Right atrium auricular region (tissue), 2 donors: Measurements from ENCODE around the gene CADM2. TPM values are rescaled to one million over a fixed set of nuclear protein-coding genes. Genes with fewer than 3 reads are reported as not detected.

Source experiments
- DNase-seq: peaks from one replicate; pipeline ENCODE4 v3.0.0-alpha.2; 2019; ENCODE audit warnings: low spot score
- H3K27ac ChIP-seq, 2 donors: fragments of 200-600 bp; sonication (generic); 1 replicate in 1 of 2; 2 replicates in 1 of 2; pipeline ENCODE4 v1.5.1; 2016 to 2019
- H3K27me3 ChIP-seq, 2 donors: fragments of 200-600 bp; sonication (generic); one replicate each; pipeline versions ENCODE4 v1.5.1 to v1.6.0; 2017 to 2019
- H3K36me3 ChIP-seq: fragments of 200-600 bp; sonication (generic); one replicate; pipeline ENCODE4 v1.5.1; 2016
- H3K4me1 ChIP-seq, 2 donors: fragments of 200-600 bp; sonication (generic); one replicate each; pipeline versions ENCODE4 v1.5.1 to v1.6.0; 2017 to 2019
- H3K4me3 ChIP-seq, 2 donors: fragments of 200-600 bp; sonication (generic); 1 replicate in 1 of 2; 2 replicates in 1 of 2; pipeline ENCODE4 v1.5.1; 2017 to 2019; ENCODE audit warnings: mild to moderate bottlenecking in 1 of 2, moderate library complexity in 1 of 2
- H3K9me3 ChIP-seq, 2 donors: fragments of 200-600 bp; sonication (generic); one replicate each; pipeline ENCODE4 v1.5.1; 2019
- total RNA-seq, 2 donors: library from RNA; depleted of rRNA; stranded (reverse); fragments of >200 nt; gene quantifications; one replicate each; pipeline ENCODE4 v1.1.0, GENCODE V29; 2016
- TF ChIP-seq, protein P1 (sequence below), 2 donors: fragments of 200-600 bp; sonication (generic); IDR thresholded peaks; one replicate each; pipeline ENCODE4 v1.5.1; 2019; ENCODE audit warnings: antibody characterized with exemption in 2 of 2

Gene CADM2
- total RNA-seq, 2 donors from 2014 or later: 6.5 to 9.5 TPM

DNA sequence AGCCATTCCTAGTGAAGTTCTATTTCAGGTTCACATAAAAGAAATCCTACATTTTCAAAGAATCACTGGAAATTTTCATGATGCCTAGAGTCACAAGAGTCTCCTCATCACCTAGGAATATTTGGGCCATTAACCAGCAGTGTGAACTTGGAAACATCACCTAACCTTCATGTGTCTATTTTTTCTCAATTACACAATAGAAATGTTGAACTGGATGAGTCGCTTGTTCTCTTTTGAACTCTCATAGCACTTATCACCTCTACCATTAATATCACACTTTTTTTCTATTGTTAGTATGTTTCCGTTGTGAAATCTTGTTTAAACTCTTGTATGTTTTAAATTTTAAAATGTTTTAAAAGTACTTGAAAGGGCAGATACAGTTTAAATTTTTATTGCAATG lies 371.3 kb downstream of the CADM2 start:
- TF ChIP-seq, protein P1, sequence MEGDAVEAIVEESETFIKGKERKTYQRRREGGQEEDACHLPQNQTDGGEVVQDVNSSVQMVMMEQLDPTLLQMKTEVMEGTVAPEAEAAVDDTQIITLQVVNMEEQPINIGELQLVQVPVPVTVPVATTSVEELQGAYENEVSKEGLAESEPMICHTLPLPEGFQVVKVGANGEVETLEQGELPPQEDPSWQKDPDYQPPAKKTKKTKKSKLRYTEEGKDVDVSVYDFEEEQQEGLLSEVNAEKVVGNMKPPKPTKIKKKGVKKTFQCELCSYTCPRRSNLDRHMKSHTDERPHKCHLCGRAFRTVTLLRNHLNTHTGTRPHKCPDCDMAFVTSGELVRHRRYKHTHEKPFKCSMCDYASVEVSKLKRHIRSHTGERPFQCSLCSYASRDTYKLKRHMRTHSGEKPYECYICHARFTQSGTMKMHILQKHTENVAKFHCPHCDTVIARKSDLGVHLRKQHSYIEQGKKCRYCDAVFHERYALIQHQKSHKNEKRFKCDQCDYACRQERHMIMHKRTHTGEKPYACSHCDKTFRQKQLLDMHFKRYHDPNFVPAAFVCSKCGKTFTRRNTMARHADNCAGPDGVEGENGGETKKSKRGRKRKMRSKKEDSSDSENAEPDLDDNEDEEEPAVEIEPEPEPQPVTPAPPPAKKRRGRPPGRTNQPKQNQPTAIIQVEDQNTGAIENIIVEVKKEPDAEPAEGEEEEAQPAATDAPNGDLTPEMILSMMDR (IDR thresholded peaks at IDR 0.05): no peak

DNA sequence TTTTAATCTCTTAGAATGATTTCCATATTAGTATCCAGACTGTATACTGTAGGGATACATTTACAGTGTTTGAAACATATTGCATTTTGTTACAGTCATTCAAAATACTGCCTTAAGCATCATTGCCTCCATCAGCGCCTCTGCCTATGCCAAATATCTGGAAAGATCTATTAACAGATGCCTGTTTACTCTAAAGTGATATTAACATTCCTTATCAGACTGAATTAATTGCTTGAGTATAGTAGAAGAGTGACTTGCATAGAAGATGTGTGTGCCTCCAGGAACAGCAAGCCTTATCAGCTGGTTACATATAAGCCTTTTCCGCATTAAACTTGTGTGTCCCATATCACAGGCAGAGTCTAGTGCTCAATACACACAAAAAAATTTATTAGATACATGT lies 379.1 kb downstream of the CADM2 start:
- Histone ChIP-seq H3K27me3 (no peaks in the 10 kb centered on the region), H3K9me3 (no peaks in the 10 kb centered on the region), H3K4me1 (no peaks in the 10 kb centered on the region), H3K4me3 (no peak overlapping the region), H3K27ac (no peak overlapping the region), H3K36me3 (no peaks in the 10 kb centered on the region)
- DNase-seq: no peak
- TF ChIP-seq, protein P1 (IDR thresholded peaks at IDR 0.05): no peak

More for the DNA sequence above, 371.3 kb downstream of the CADM2 start:
- Histone ChIP-seq H3K9me3 (no peaks in the 10 kb centered on the region), H3K4me1 (no peaks in the 10 kb centered on the region), H3K36me3 (no peaks in the 10 kb centered on the region), H3K27ac (no peak overlapping the region), H3K4me3 (no peak overlapping the region), H3K27me3 (no peaks in the 10 kb centered on the region)
- DNase-seq: no peak

DNA sequence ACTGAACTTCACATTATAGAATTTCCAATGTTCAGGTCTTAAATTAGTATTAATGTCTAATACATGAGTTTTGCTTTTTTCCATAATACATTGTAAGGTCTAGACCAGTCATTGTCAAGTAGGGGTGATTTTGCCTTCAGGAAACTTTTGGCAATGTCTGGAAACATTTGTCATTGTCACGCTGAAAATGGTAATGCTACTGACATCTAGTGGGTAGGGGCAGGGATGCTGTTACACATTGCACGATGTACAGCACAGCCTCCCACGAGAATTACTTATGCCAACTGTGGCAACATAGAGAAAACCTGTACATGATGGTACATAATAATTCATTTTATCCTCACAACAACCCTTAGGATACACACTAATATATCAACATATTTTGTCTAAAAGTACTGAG lies 384.1 kb downstream of the CADM2 start:
- H3K4me3 ChIP-seq: no peak overlapping the region
- no peaks in the 10 kb centered on the region for H3K36me3 ChIP-seq
- TF ChIP-seq, protein P1 (IDR thresholded peaks at IDR 0.05): peak; percentile 49 to 60
- no peak overlapping the region for H3K27ac ChIP-seq
- DNase-seq: no peak
- H3K27me3 ChIP-seq: no peaks in the 10 kb centered on the region
- no peaks in the 10 kb centered on the region for H3K9me3 ChIP-seq
- H3K4me1 ChIP-seq: no peaks in the 10 kb centered on the region

DNA sequence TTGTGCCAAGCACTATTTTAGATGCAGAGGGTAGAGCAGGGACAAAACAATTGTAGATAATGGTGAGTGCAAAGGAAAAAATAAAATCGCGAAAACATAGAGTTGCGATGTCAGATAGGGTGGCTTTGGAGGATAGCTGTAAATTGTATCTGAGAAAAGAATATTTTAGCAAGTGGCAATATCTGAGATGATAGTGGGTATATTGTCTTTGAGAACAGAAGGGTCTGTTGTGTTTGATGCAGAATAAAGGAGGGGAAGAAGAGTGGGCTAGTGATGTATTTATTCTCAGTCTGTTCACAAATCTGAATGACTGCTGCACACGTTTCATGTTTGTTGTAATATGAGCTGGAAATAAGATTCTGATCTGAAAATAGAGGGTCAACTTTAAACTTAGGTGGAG lies 396.8 kb downstream of the CADM2 start:
- no peaks in the 10 kb centered on the region for H3K27me3 ChIP-seq
- no peak overlapping the region for H3K4me3 ChIP-seq
- TF ChIP-seq, protein P1 (IDR thresholded peaks at IDR 0.05): no peak
- no peak for DNase-seq
- no peaks in the 10 kb centered on the region for H3K4me1 ChIP-seq
- no peaks in the 10 kb centered on the region for H3K9me3 ChIP-seq
- H3K27ac ChIP-seq: no peak overlapping the region
- no peaks in the 10 kb centered on the region for H3K36me3 ChIP-seq

DNA sequence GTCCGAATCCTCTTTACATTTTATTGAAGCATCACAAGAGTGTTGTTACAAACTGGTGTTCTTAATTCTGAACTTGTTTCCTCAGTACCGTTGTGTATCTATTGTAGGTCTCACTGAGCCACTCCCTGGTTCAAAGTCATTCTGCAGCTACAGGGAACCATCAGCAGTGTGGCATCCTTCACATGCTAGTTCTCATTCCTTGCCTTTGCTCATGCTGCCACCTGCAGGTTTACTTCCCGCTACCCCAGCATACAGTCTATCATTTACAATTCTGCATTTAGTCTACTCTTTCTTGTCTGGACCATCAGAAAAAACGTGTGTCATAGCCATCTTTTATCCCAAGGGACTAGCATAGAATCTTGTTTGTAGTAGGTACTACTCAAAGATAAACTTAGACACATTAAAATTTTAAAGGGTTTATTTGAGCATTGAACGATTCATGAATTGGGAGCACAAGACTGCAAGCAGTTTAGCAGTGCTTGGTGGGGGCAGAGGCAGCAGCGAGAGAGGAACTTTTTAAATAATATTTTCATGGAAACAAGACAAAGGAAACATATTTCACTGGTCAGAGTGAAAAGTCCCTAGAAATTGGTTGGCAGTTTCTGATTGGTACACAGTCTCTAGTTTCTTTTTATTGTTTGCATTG lies 402.1 kb downstream of the CADM2 start:
- TF ChIP-seq, protein P1 (IDR thresholded peaks at IDR 0.05): peak; percentile 26 to 68
- Histone ChIP-seq H3K4me3 (no peak overlapping the region), H3K9me3 (no peaks in the 10 kb centered on the region), H3K4me1 (no peaks in the 10 kb centered on the region), H3K27me3 (no peaks in the 10 kb centered on the region), H3K36me3 (no peaks in the 10 kb centered on the region), H3K27ac (no peak overlapping the region)
- no peak for DNase-seq
